Upper lobe of right lung (tissue), 1 donor: ENCODE measurements around the gene FAM9A. TPM values are rescaled to one million over a fixed set of nuclear protein-coding genes. Genes with fewer than 3 reads are reported as not detected.

Experiments used
- ATAC-seq: fragments of 200-7000 bp; cut with Tn5 transposase; one replicate; pipeline ENCODE4 v1.9.1; 2020; ENCODE audit warnings: mild to moderate bottlenecking, moderate library complexity
- DNase-seq: peaks from one replicate; pipeline ENCODE4 v3.0.0-alpha.2; 2020
- H3K27ac ChIP-seq: fragments of 200-600 bp; one replicate; pipeline ENCODE4 v1.8.0; 2022
- H3K27me3 ChIP-seq: fragments of 200-600 bp; one replicate; pipeline ENCODE4 v1.8.0; 2022; ENCODE audit warnings: mild to moderate bottlenecking
- H3K36me3 ChIP-seq: fragments of 200-600 bp; one replicate; pipeline ENCODE4 v1.8.0; 2022
- H3K4me1 ChIP-seq: fragments of 200-600 bp; one replicate; pipeline ENCODE4 v1.8.0; 2022
- H3K4me3 ChIP-seq: fragments of 200-600 bp; one replicate; pipeline ENCODE4 v1.8.0; 2022; ENCODE audit warnings: mild to moderate bottlenecking
- H3K9me3 ChIP-seq: fragments of 200-600 bp; one replicate; pipeline ENCODE4 v1.8.0; 2022
- CTCF ChIP-seq: fragments of 200-600 bp; IDR thresholded peaks from one replicate; pipeline ENCODE4 v1.8.0; 2022; ENCODE audit warnings: antibody characterized with exemption
- intact Hi-C: fragments of 100-400 bp; cut with DNase I; formaldehyde crosslinking; loops from one replicate; pipeline ENCODE4 v1.11.0; 2022
- total RNA-seq: library from RNA; stranded (reverse); fragmentation: NEBNext Ultra II Directional; extraction: Animal tissue kit (Norgen Biotek cat#: 25700); gene quantifications from one replicate; pipeline ENCODE4 v1.2.1, GENCODE V29; 2021
- donor health status: DM: no; HTN: yes; CAD: no; lungs with severe emphysema.

FAM9A gene
- total RNA-seq, 1 donor from 2014 or later: not detected

- ATAC-seq (no peak), DNase-seq (no peak)
- TF ChIP-seq CTCF: no peak
- H3K9me3 ChIP-seq: no peaks in the 10 kb centered on the region
- H3K4me1 ChIP-seq: no peaks in the 10 kb centered on the region
- no peaks in the 10 kb centered on the region for H3K36me3 ChIP-seq
- no peak overlapping the region for H3K27ac ChIP-seq
- no peak overlapping the region for H3K4me3 ChIP-seq
- intact Hi-C loops: no loop called here
- H3K27me3 ChIP-seq: no peaks in the 10 kb centered on the region
Measured at GRCh38 chrX:8755813-8756212, 45.4 kb downstream of the FAM9A start.

GRCh38 chrX:8755116-8755515 lies 46.1 kb downstream of the FAM9A start:
- H3K36me3 ChIP-seq: no peaks in the 10 kb centered on the region
- no peak for TF ChIP-seq CTCF
- no peaks in the 10 kb centered on the region for H3K9me3 ChIP-seq

GRCh38 chrX:8749697-8750096 lies 51.5 kb downstream of the FAM9A start:
- Histone ChIP-seq H3K27ac (no peak overlapping the region), H3K9me3 (no peaks in the 10 kb centered on the region), H3K4me3 (no peak overlapping the region), H3K27me3 (no peaks in the 10 kb centered on the region), H3K4me1 (no peaks in the 10 kb centered on the region), H3K36me3 (no peaks in the 10 kb centered on the region)
- TF ChIP-seq CTCF: no peak
- ATAC-seq (no peak), DNase-seq (no peak)
- intact Hi-C loops: no loop called here

More at GRCh38 chrX:8755116-8755515, 46.1 kb downstream of the FAM9A start:
- no peak for ATAC-seq
- no peak overlapping the region for H3K27ac ChIP-seq
- intact Hi-C loops: no loop called here
- no peaks in the 10 kb centered on the region for H3K4me1 ChIP-seq
- DNase-seq: no peak
- no peaks in the 10 kb centered on the region for H3K27me3 ChIP-seq
- H3K4me3 ChIP-seq: no peak overlapping the region

GRCh38 chrX:8748855-8749254 lies 52.3 kb downstream of the FAM9A start:
- ATAC-seq: peak; percentile 53
- H3K27me3 ChIP-seq: no peaks in the 10 kb centered on the region
- no peak for DNase-seq
- H3K9me3 ChIP-seq: no peaks in the 10 kb centered on the region
- peak; percentile 52 for TF ChIP-seq CTCF
- H3K4me1 ChIP-seq: no peaks in the 10 kb centered on the region
- H3K27ac ChIP-seq: no peak overlapping the region
- H3K36me3 ChIP-seq: no peaks in the 10 kb centered on the region
- intact Hi-C loops: no loop called here
- no peak overlapping the region for H3K4me3 ChIP-seq

GRCh38 chrX:8743126-8743732 lies 58.0 kb downstream of the FAM9A start:
- no peaks in the 10 kb centered on the region for H3K27me3 ChIP-seq
- H3K4me1 ChIP-seq: no peaks in the 10 kb centered on the region
- H3K9me3 ChIP-seq: no peaks in the 10 kb centered on the region
- no peaks in the 10 kb centered on the region for H3K36me3 ChIP-seq
- ATAC-seq: peak; percentile 72
- peak; percentile 69 for DNase-seq
- peak; percentile 64 for TF ChIP-seq CTCF
- intact Hi-C loops: no loop called here
- H3K27ac ChIP-seq: no peak overlapping the region
- H3K4me3 ChIP-seq: no peak overlapping the region

GRCh38 chrX:8741981-8742380 lies 59.2 kb downstream of the FAM9A start:
- H3K4me1 ChIP-seq: no peaks in the 10 kb centered on the region
- no peak overlapping the region for H3K4me3 ChIP-seq
- DNase-seq (no peak), ATAC-seq (no peak)
- intact Hi-C loops: no loop called here
- no peak for TF ChIP-seq CTCF
- no peaks in the 10 kb centered on the region for H3K27me3 ChIP-seq
- no peak overlapping the region for H3K27ac ChIP-seq
- no peaks in the 10 kb centered on the region for H3K36me3 ChIP-seq
- H3K9me3 ChIP-seq: no peaks in the 10 kb centered on the region
